Dedifferentiated amniotic fluid mesenchymal stem cell (primary cell): ENCODE data around the gene ERGIC3.
A peak's percentile ranks its signal among the peaks of the same experiment; 100 is the strongest.
"Not testable (repeated sequence)": the region's sequence is repeated elsewhere in the genome, so short reads cannot be mapped to it uniquely, and the experiment has no call there.

Experiments
- DNase-seq: peaks from one replicate; pipeline ENCODE4 v3.0.0-alpha.2; 2016; ENCODE audit errors: extremely low spot score

Gene ERGIC3

DNA sequence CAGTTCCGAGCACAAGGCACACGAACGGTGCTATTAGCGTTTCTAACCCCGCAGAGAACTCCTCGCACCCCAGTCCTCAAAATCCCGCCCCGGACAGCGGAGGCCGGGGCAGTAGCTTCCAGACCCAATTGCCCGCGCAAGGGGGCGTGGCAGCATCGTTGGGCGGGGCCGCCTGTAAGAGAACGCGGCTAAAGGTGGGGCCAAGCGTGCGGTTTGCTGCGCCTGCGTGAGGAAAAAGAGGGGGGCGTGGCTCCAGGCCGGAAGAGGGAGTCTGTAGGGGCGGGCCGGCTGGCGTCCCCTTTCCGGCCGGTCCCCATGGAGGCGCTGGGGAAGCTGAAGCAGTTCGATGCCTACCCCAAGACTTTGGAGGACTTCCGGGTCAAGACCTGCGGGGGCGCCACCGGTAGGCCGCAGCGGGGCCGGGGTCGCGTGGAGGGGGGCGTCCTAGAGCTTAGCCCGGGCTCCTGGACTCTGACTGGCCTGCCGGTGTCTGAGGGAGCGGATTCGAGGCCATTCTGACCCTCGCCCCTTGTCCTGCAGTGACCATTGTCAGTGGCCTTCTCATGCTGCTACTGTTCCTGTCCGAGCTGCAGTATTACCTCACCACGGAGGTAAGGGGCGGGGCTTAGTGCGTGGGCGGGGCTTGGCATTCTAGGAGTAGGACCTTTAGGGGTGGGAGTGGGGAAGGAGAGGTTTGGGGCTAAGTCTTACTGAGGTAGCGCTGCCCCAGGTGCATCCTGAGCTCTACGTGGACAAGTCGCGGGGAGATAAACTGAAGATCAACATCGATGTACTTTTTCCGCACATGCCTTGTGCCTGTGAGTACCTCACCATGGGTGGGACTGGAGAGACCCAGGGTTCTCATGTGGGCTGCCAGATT, at the start of gene ERGIC3:
TSS of gene ERGIC3 (plus strand) at position 296 of the 880 bp plus-strand sequence. CDS start at position 316, 20 bp downstream.
- DNase-seq, result peak; percentile 97

DNA sequence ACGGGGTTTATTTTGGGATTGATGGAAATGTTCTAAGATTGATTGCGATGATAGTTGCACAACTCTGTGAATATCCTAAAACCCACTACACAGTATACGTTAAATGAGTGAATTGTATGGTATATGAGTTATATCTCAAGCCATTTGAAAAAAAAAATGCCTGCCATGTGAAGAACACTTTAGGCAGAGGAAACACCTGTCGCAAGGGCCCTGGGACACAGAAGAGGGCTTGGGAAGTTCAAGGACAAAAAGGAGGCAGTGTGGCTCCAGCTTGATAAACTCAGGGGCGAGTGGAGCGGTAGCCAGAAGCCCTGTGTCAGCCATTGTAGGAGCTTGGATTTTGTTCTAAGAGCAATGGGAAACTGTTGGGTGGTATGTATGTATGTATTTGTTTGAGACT, 49.5 kb upstream of the ERGIC3 start:
- DNase-seq, result no peak

DNA sequence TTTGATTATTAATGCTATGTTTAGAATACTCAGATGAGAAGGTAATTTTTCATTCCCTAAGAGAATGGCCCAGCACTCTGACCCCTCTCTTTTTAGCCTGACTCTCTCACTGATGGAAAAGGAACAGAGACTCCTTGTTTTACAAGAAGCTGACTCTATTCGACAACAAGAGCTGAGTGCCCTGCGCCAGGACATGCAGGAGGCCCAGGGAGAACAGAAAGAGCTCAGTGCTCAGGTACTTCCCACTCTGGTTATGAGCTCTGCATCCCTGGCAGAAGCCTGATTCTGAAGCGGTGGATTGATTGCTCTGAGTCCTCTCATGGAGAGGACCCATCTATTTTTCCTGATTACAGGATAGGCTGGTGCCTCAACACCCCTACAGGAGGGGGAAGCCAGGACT, 45.4 kb upstream of the ERGIC3 start:
- DNase-seq, result no peak

DNA sequence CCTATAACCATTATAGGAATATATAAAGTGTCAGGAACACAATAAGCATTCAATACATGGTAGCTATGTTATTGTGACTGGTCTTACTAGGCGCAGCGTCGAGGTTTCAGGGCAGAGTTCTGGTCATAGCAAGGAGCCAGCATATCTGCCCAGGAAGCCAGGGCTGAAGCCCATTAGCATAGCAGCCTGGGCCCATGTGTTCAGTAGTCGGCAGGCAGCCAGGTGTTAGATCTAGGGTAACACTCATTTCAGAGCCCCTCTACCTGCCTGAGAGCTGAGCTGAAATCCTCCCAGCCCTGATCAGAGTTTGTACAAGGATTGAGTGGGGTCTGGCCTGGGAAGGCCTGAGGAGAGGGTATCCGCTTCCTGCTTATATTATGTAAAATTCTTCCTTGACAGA, 44.6 kb upstream of the ERGIC3 start:
- no peak for DNase-seq

DNA sequence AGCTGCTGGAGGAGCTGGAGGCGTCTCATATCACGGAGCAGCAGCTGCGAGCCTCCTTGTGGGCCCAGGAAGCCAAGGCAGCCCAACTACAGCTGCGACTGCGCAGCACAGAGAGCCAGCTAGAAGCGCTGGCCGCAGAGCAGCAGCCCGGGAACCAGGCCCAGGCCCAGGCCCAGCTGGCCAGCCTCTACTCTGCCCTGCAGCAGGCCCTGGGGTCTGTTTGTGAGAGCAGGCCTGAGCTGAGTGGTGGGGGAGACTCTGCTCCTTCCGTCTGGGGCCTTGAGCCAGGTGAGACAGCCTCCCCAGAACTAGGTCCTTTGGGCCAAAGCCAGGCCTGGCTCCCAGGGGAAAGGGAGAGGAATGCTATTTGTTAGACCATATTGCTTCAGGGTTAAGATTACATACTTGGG, 44.1 kb upstream of the ERGIC3 start:
- no peak for DNase-seq

DNA sequence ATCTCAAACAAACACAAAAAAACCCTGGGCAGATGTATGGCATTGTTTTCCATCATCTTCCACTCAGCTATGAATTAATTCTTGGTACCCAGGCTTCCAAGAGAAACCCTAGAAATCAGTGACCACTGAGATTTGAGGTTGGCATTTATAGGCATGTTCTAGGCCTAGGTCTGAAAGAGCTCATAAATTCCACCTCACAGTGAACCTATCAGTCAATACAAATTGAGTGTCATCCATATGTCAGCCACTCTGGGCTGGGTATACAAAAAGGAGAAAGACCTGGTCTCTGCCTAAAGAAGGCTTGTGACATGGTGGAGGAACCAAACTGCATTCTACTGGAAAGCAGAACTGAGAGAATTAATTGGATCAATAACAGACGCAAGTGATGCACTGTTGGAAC, 42.6 kb upstream of the ERGIC3 start:
- no peak for DNase-seq

DNA sequence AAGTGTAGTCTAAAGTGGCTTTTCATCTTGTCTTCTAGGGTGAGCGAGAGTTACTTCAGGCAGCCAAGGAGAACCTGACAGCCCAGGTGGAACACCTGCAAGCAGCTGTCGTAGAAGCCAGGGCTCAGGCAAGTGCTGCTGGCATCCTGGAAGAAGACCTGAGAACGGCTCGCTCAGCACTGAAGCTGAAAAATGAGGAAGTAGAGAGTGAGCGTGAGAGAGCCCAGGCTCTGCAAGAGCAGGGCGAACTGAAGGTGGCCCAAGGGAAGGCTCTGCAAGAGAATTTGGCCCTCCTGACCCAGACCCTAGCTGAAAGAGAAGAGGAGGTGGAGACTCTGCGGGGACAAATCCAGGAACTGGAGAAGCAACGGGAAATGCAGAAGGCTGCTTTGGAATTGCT, 39.5 kb upstream of the ERGIC3 start:
- DNase-seq, result no peak

DNA sequence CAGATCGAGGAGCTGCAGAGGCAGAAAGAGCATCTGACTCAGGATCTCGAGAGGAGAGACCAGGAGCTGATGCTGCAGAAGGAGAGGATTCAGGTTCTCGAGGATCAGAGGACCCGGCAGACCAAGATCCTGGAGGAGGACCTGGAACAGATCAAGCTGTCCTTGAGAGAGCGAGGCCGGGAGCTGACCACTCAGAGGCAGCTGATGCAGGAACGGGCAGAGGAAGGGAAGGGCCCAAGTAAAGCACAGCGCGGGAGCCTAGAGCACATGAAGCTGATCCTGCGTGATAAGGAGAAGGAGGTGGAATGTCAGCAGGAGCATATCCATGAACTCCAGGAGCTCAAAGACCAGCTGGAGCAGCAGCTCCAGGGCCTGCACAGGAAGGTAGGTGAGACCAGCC, 38.6 kb upstream of the ERGIC3 start:
- DNase-seq, result no peak

DNA sequence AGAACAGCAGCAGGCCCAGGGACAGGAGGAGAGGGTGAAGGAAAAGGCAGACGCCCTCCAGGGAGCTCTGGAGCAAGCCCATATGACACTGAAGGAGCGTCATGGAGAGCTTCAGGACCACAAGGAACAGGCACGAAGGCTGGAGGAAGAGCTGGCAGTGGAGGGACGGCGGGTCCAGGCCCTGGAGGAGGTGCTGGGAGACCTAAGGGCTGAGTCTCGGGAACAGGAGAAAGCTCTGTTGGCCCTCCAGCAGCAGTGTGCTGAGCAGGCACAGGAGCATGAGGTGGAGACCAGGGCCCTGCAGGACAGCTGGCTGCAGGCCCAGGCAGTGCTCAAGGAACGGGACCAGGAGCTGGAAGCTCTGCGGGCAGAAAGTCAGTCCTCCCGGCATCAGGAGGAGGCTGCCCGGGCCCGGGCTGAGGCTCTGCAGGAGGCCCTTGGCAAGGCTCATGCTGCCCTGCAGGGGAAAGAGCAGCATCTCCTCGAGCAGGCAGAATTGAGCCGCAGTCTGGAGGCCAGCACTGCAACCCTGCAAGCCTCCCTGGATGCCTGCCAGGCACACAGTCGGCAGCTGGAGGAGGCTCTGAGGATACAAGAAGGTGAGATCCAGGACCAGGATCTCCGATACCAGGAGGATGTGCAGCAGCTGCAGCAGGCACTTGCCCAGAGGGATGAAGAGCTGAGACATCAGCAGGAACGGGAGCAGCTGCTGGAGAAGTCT, 37.9 kb upstream of the ERGIC3 start:
- no peak for DNase-seq

DNA sequence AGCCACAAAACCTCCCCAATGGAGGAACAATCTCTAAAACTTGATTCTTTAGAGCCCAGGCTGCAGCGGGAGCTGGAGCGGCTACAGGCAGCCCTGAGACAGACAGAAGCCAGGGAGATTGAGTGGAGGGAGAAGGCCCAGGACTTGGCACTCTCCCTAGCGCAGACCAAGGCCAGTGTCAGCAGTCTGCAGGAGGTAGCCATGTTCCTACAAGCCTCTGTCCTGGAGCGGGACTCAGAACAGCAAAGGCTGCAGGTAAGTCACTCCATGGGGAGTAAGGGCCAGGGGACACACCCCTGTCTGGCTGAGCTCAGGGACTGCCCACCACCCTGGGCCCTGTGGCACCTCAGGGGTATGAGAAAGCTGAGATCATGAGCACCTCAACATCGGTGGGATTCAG, 37.1 kb upstream of the ERGIC3 start:
- no peak for DNase-seq

DNA sequence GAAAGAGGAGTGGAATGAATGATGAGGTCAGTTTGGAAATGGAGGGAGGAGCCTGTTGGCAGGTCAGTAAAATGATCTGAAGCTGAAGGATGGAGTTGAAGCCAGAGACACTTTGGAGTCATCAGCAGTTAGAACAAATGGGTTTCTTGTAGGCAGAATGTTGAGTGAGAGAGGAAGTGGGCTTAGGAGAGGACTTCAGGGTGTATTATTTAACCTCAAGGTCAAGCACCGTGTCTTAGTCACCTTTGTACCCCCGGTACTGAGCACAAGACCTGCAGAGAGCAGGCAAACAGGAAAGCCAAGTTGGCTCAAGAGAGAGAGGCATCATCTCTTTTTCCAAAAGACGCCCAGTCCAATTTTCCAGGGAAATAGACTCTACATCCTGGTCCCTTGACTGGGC, 35.7 kb upstream of the ERGIC3 start:
- no peak for DNase-seq

DNA sequence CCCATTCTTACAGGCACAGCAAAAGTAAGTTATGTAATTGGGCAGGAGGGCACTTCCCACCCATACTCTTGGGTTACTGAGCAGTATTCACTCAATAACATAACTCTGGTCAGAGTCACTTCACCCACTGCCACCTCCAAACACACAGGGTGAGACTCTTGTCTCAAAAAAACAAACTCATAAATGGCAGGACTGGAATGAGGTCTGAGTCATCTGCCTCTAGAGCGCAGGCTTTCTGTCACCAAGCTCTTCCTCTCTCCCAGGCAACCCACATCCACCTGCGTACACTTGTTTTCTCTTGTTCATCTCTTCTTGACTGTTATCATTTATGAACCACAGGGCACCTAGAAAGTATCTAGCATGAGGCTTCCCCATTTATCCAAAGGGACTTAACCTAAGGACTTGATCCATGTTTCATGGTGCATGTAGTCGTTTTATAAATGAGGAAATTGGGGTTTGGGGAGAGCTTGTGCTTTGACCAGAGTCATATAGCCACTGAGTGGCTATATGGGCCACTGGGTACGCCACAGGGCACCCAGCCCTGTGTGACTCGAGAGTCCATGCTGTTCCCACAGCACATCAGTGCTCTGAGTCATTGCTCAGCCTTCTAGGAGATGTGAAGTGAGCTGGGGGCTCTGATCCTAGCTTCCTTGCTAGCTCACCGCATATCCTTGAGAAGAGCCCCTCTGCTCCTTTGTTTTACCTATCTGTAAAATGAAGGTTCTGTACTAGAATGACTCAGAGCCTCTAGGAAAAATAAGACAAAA, 34.8 kb upstream of the ERGIC3 start:
- no peak for DNase-seq

DNA sequence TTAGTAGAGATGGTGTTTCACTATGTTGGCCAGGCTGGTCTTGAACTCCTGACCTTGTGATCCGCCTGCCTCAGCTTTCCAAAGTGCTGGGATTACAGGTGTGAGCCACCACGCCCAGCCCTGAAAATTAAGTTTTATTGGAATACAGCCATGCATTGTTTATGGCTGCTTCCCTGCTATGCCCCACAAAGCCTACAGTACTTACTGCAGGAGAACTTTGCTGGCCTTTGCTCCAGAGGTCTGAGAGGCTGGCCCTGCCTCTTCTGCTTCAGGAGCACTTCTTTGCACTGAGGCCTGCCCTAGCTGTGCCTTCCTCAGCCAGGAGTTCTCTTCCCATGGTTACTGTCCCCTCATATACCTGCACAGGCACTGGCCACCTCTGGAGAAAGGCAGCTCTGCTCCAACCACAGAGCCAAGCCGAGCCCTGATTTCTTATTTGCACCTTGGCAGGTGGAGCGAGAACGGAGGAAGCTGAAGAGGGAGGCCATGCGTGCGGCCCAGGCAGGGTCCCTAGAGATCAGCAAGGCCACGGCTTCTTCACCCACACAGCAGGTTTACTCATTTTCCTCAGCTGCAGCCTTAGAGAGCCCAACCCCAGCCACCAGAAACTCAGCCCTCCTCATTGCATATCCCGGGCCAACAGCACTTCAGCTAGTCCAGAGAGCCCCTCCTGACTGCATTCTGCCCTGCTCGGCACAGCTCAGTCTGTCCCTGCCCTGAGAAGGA, 33.2 kb upstream of the ERGIC3 start:
- no peak for DNase-seq

DNA sequence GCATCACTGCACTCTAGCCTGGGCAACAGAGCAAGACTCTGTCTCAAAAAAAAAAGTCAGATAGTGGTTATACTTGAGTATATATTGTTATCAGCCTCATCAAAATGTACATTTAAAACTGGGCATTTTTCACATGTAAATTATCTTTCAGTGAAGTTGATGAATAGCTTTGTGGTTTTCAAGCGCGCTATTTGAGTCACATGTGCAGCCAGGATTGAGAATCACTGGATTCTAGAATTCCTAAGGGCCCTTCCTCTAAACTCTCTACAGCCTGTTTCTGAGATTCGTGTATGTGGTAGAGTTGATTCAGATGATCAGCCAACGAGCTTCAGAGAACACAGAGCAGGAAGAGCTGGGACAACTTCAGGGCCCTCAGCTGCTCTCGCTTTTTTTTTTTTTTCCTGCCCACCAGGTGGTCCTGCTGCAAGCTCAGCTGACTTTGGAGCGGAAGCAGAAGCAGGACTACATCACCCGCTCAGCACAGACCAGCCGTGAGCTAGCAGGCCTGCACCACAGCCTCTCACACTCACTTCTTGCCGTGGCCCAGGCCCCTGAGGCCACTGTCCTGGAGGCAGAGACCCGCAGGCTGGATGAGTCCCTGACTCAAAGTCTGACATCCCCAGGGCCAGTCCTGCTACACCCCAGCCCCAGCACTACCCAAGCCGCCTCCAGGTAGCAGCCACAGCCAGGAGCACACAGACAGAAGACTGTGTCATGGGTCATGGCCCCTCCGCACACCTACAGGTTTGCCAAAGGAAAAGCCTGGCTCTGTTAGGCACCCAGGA, 30.7 kb upstream of the ERGIC3 start:
- no peak for DNase-seq

DNA sequence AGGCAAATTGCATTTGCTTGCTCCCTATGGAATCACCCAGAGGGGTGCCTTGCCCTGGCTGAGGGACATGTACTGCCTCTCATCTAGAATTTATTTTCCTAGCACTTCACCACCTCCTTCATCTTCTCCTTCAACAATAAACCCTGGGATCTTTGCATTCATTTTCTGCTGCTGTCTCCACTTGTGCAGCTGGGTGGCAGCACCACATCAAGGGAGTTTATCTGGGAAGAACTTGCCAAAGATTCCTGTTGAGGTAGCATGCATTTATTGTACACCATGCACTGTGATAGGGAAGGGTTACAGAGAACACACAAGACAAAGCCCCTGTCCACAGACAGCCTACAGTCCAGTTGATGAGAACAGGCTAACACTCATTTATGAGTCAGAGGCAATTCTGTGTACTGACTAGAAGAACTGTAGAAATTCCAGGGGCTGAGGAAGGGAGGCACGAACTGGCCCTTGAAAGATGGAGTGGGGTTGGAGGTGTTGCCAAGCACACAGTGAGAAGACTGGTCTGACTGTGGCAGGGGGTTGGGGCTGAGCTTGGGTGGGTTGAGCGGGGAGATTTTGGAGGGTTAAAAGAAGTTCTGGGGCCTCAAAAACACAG, 30.0 kb upstream of the ERGIC3 start:
- peak; percentile 26 for DNase-seq

DNA sequence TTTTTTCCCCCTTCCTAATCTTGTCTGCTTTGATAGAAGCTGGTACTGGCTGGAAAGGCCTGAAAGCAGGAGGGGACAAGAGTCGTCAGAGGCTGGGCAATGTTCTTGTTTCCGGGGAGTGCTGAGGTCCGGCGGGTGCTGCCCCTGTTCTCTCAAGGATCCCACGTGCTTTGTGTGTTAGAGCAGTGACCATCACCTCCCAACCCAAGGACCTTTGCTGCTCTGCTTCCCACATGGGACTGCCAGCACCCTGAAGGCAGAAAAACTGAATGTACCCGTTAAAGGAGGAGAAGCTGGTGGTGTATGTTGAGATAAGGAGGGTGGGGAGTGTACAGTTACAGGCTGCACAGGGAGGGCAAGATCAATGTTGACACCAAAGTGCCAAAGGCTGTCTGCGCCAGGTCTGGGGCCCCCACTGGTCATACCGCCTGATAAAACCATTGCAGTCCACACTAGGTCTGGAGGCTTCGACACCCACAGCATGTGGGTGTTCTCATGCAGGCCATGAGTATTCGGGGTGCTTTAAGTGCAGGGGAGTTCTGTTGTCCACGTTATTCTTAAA, 27.4 kb upstream of the ERGIC3 start:
- no peak for DNase-seq

DNA sequence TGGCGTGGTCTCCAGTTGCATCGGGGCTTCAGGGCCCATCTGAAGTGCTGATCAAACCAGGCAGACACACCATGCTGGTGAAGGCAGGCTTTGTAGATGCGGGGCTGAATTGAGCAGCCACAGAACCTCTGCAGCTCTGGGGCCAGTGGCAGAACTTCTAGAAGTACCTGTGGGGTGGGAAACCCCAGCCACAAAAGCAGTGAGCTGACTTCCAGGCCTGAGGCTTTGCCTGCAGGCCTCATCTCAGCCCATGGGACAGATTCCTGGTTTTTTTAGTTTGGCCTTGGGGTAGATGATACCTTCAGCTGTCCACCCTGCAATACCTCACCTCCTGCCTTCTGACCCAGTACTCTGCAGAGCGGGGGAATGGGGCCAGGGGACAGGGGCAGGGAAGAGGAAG, 26.5 kb upstream of the ERGIC3 start:
- DNase-seq, result no peak

DNA sequence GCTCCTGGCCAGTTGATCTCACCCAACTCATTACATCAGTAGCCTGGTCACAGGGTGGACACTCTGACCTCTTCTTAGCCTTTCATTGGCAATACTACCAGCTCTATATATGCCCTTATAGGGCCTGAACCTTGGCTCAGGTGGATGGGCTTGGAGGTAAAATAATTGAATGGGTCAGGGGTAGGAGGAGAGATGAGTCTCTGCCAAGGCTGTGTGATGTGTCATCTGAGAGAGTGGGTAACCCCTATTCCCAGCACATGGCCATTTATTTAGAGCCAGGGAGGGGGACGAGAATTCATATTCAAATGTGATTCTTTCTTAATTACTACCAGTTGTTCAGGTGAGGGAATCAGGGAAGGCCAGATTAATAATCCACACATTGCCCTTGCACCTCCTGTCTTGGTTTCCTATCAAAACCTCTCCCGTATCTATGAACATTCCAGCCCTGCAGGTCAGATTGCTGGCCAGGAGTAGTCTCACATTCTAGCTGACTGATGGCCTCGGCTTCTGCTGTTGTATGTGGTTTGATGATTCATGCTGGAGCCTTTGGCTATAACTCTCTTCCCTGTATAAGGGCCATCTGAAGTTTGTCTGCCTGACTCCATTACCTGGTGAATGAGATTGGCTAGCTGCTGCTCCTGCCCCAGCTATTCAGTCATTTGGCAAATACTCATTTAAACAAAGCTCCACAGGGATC, 25.8 kb upstream of the ERGIC3 start:
- peak; percentile 40 for DNase-seq

DNA sequence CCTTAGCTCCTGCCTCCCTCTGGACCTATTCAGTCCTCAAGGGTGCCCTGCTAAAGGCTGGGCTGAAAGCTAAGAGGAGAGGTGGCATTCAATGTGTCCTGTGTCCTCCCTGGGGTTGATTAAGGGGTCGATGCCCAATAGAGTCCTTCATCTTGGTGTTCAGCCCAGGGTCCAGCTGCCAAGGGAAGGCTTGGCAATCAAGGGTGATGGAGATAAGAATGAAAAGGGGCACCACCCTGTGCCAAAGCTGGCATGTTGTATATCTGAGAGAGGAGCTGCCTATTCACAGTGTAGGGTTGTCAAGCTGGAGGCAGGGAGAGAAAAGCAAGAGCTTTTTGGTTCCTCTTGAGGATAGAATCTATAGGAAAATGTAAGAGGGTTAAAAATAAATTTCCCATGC, 24.8 kb upstream of the ERGIC3 start:
- DNase-seq, result no peak

DNA sequence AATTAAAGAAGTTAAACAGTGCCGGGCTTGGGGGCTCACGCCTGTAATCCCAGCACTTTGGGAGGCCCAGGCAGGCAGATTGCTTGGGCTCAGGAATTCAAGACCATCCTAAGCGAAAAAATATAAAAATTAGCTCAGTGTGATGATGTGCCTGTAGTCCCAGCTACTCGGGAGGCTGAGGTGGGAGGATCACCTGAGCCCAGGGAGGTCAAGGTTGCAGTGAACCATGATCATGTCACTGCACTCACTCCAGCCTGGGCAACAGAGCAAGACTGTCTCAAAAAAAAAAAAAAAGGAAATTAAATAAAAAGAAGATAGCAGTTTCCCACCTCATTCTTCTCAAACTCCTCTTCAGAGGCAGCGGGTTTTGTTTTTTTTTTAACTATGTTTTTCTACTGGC, 24.1 kb upstream of the ERGIC3 start:
- not testable (repeated sequence) for DNase-seq
